K562 (cell line): ENCODE measurements around the gene AGPAT1. TPM values are rescaled to one million over a fixed set of nuclear protein-coding genes. Genes with fewer than 3 reads are reported as not detected.
A peak's percentile ranks its signal among the peaks of the same experiment; 100 is the strongest.

ENCODE experiments used
- ARHGAP35 ChIP-seq: fragments of 450-650 bp; IDR thresholded peaks from 2 replicates; pipeline ENCODE4 v1.6.1; 2018; ENCODE audit not compliant: partially characterized antibody
- CLOCK ChIP-seq: fragments of 250-450 bp; sonication (Bioruptor Pico); IDR thresholded peaks from 2 replicates; pipeline ENCODE4 v1.4.0; 2020; ENCODE audit warnings: mild to moderate bottlenecking, moderate library complexity, borderline replicate concordance
- ELF1 ChIP-seq: fragments of 200-800 bp; sonication (Bioruptor generic); IDR thresholded peaks from 2 replicates; pipeline ENCODE4 v1.6.1; 2016; ENCODE audit warnings: missing genetic modification characterization, missing compliant biosample characterization
- GABPB1 ChIP-seq: sonication (generic); formaldehyde crosslinking; IDR thresholded peaks from 2 replicates; pipeline ENCODE4 v1.8.0; 2022; ENCODE audit warnings: mild to moderate bottlenecking, missing genetic modification reagents
- GABPB2 ChIP-seq: fragments of 250-450 bp; sonication (Bioruptor Pico); conservative IDR thresholded peaks from 2 replicates; pipeline ENCODE4 v1.5.1; 2021; ENCODE audit warnings: mild to moderate bottlenecking
- IRF9 ChIP-seq: fragments of 450-650 bp; IDR thresholded peaks from 2 replicates; pipeline ENCODE4 v1.6.1; 2016; ENCODE audit warnings: missing biosample characterization, missing genetic modification characterization
- MBD2 ChIP-seq: sonication (generic); IDR thresholded peaks from 2 replicates; pipeline ENCODE4 v1.6.1; 2016; ENCODE audit warnings: low read depth, borderline replicate concordance
- MCM2 ChIP-seq: fragments of 450-650 bp; IDR thresholded peaks from 2 replicates; pipeline ENCODE4 v1.6.1; 2017; ENCODE audit warnings: low read depth, mild to moderate bottlenecking
- RBM25 ChIP-seq: fragments of 200-400 bp; formaldehyde crosslinking; IDR thresholded peaks from 2 replicates; pipeline ENCODE4 v1.6.1; 2018; ENCODE audit warnings: low read length, low read depth, moderate library complexity; ENCODE audit not compliant: severe bottlenecking
- TCF3 ChIP-seq: sonication (generic); formaldehyde crosslinking; IDR thresholded peaks from 2 replicates; pipeline ENCODE4 v1.4.0; 2020; ENCODE audit warnings: mild to moderate bottlenecking, missing genetic modification reagents
- ZNF224 ChIP-seq: sonication (generic); formaldehyde crosslinking; IDR thresholded peaks from 2 replicates; pipeline ENCODE4 v1.8.0; 2022; ENCODE audit warnings: mild to moderate bottlenecking, missing genetic modification reagents
- ZNF77 ChIP-seq: fragments of 250-450 bp; sonication (Bioruptor Pico); IDR thresholded peaks from 2 replicates; pipeline ENCODE4 v1.5.0; 2020
- polyA plus RNA-seq, 8 experiments: library from polyadenylated mRNA; depleted of rRNA in 4 of 8; stranded (reverse) in 5 of 8; unstranded in 3 of 8; fragments of >200 nt; fragmentation: Nextera tagmentation in 2 of 8; fragmentation: Illumina TruSeq in 1 of 8; extraction: Ambion mirVana in 2 of 8; extraction: Trizol in 1 of 8; gene quantifications; 2 replicates each; pipeline versions ENCODE4 v1.2.1 to v1.2.3, GENCODE V29; 2011 to 2014; ENCODE audit warnings: inconsistent platforms in 1 of 8, missing spikeins in 1 of 8
- total RNA-seq, 7 experiments: library from RNA; depleted of rRNA in 6 of 7; stranded (reverse); fragments of >200 nt in 6 of 7; fragmentation: Illumina TruSeq in 2 of 7; extraction: Trizol in 2 of 7; gene quantifications; 2 replicates each; pipeline versions ENCODE4 v1.2.1 to v1.2.3, GENCODE V29; 2011 to 2021; ENCODE audit warnings: low replicate concordance in 1 of 7
- TF ChIP-seq, protein P1 (sequence below): fragments of 450-650 bp; formaldehyde crosslinking; conservative IDR thresholded peaks from 2 replicates; pipeline ENCODE4 v1.4.0; 2022; ENCODE audit warnings: mild to moderate bottlenecking, missing genetic modification characterization
- TF ChIP-seq, protein P2 (sequence below): fragments of 150-350 bp; IDR thresholded peaks from 2 replicates; pipeline ENCODE4 v1.6.1; 2014; ENCODE audit warnings: low read depth, mild to moderate bottlenecking, low read length, borderline replicate concordance

Gene AGPAT1
- total and polyA plus RNA-seq, 9 of the 15 experiments (the other 6 are each of a cell fraction or from before 2014, with no cell fraction given), result 37.9 to 176 (median 69.4) TPM

- TF ChIP-seq CLOCK (CRISPR knock-in tag), result no peak
- no peak for TF ChIP-seq IRF9 (tag)
- no peak for TF ChIP-seq MCM2
- TF ChIP-seq, protein P1, sequence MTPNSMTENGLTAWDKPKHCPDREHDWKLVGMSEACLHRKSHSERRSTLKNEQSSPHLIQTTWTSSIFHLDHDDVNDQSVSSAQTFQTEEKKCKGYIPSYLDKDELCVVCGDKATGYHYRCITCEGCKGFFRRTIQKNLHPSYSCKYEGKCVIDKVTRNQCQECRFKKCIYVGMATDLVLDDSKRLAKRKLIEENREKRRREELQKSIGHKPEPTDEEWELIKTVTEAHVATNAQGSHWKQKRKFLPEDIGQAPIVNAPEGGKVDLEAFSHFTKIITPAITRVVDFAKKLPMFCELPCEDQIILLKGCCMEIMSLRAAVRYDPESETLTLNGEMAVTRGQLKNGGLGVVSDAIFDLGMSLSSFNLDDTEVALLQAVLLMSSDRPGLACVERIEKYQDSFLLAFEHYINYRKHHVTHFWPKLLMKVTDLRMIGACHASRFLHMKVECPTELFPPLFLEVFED (CRISPR knock-in tag), result no peak
- peak; percentile 94 for TF ChIP-seq MBD2
- no peak for TF ChIP-seq GABPB2 (CRISPR knock-in tag)
- no peak for TF ChIP-seq RBM25
- no peak for TF ChIP-seq ARHGAP35
- no peak for TF ChIP-seq ZNF77 (CRISPR knock-in tag)
- TF ChIP-seq ZNF224 (CRISPR knock-in tag), result no peak
- no peak for TF ChIP-seq TCF3 (CRISPR knock-in tag)
- peak; percentile 94 for TF ChIP-seq GABPB1
- TF ChIP-seq ELF1 (tag), result no peak
- TF ChIP-seq, protein P2, sequence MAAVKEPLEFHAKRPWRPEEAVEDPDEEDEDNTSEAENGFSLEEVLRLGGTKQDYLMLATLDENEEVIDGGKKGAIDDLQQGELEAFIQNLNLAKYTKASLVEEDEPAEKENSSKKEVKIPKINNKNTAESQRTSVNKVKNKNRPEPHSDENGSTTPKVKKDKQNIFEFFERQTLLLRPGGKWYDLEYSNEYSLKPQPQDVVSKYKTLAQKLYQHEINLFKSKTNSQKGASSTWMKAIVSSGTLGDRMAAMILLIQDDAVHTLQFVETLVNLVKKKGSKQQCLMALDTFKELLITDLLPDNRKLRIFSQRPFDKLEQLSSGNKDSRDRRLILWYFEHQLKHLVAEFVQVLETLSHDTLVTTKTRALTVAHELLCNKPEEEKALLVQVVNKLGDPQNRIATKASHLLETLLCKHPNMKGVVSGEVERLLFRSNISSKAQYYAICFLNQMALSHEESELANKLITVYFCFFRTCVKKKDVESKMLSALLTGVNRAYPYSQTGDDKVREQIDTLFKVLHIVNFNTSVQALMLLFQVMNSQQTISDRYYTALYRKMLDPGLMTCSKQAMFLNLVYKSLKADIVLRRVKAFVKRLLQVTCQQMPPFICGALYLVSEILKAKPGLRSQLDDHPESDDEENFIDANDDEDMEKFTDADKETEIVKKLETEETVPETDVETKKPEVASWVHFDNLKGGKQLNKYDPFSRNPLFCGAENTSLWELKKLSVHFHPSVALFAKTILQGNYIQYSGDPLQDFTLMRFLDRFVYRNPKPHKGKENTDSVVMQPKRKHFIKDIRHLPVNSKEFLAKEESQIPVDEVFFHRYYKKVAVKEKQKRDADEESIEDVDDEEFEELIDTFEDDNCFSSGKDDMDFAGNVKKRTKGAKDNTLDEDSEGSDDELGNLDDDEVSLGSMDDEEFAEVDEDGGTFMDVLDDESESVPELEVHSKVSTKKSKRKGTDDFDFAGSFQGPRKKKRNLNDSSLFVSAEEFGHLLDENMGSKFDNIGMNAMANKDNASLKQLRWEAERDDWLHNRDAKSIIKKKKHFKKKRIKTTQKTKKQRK, result no peak
Measured at GRCh38 chr6:32153564-32154513, 22.0 kb downstream of the AGPAT1 start, which contains the start of gene PPT2 (continued).
